Panc1 (cell line): ENCODE measurements around the gene NDUFB3. TPM values are rescaled to one million over a fixed set of nuclear protein-coding genes. Genes with fewer than 3 reads are reported as not detected.

Experiments
- ATAC-seq: fragments of 200-7000 bp; cut with Tn5 transposase; 2 replicates; pipeline ENCODE4 v1.9.1; 2020; ENCODE audit warnings: mild to moderate bottlenecking, moderate library complexity
- BruUV-seq: library from RNA; stranded (reverse); fragments of 400-500 nt; replicated peaks from 2 replicates; lab custom pipeline; 2021; lab: Mats Ljungman, UMichigan
- CTCF ChIA-PET: fragments of 300-600 bp; sonication (Branson Sonifier 250); formaldehyde crosslinking; loops from one replicate; lab custom pipeline; 2022; ENCODE audit warnings: antibody characterized with exemption; lab: Charles Lee
- POLR2A ChIA-PET: fragments of 300-600 bp; sonication (Branson Sonifier 250); formaldehyde crosslinking; loops from one replicate; lab custom pipeline; 2022; ENCODE audit warnings: antibody characterized with exemption; lab: Charles Lee
- DNase-seq: peaks from one replicate; pipeline ENCODE4 v3.0.0-alpha.2; 2010; ENCODE audit warnings: low read depth, low spot score
- H3K27ac ChIP-seq: 2 replicates; pipeline ENCODE4 v1.5.1; 2011; ENCODE audit warnings: mild to moderate bottlenecking, low read length, inconsistent platforms
- H3K27me3 ChIP-seq: fragments of 200-500 bp; sonication (Bioruptor generic); 2 replicates; pipeline ENCODE4 v1.6.0; 2014; ENCODE audit warnings: low read length, inconsistent platforms; ENCODE audit not compliant: control insufficient read depth, insufficient read depth
- H3K36me3 ChIP-seq: fragments of 200-500 bp; sonication (Bioruptor generic); 2 replicates; pipeline ENCODE4 v1.5.1; 2014; ENCODE audit warnings: inconsistent platforms, mild to moderate bottlenecking, low read length, moderate library complexity; ENCODE audit not compliant: control insufficient read depth, insufficient read depth
- H3K4me1 ChIP-seq: 2 replicates; pipeline ENCODE4 v1.5.1; 2011; ENCODE audit warnings: inconsistent platforms, mild to moderate bottlenecking, low read length, moderate library complexity; ENCODE audit not compliant: control insufficient read depth, insufficient read depth
- H3K4me3 ChIP-seq, 2 experiments: 2 replicates each; pipeline ENCODE4 v1.5.1; 2011 to 2012; ENCODE audit warnings: low read depth in 2 of 2, low read length in 2 of 2, mild to moderate bottlenecking in 2 of 2, inconsistent platforms in 1 of 2, moderate library complexity in 1 of 2
- H3K9me3 ChIP-seq: fragments of 200-500 bp; sonication (Bioruptor generic); 2 replicates; pipeline ENCODE4 v1.5.1; 2014; ENCODE audit warnings: low read depth, mild to moderate bottlenecking, inconsistent platforms, low read length, moderate library complexity; ENCODE audit not compliant: control insufficient read depth, insufficient read depth
- CTCF ChIP-seq: fragments of 450-650 bp; IDR thresholded peaks from 2 replicates; pipeline ENCODE4 v1.5.1; 2017; ENCODE audit warnings: mild to moderate bottlenecking
- POLR2AphosphoS5 ChIP-seq: IDR thresholded peaks from 2 replicates; pipeline ENCODE4 v1.6.1; 2012; ENCODE audit warnings: mild to moderate bottlenecking, low read depth, low read length, moderate library complexity
- REST ChIP-seq, 2 experiments: IDR thresholded peaks; 2 replicates each; pipeline ENCODE4 v1.6.1; 2011 to 2012; ENCODE audit warnings: low read depth in 2 of 2, control low read depth in 1 of 2, low read length in 1 of 2, mild to moderate bottlenecking in 1 of 2, moderate library complexity in 1 of 2; ENCODE audit not compliant: insufficient read depth in 1 of 2
- SIN3A ChIP-seq: IDR thresholded peaks from 2 replicates; pipeline ENCODE4 v1.6.1; 2012; ENCODE audit warnings: low read depth, mild to moderate bottlenecking, low read length, moderate library complexity, borderline replicate concordance; ENCODE audit not compliant: insufficient read depth
- TCF7L2 ChIP-seq: IDR thresholded peaks from 2 replicates; pipeline ENCODE4 v1.6.1; 2011; ENCODE audit warnings: mild to moderate bottlenecking, low read depth, low read length, inconsistent platforms
- in situ Hi-C: cut with HindIII; loops from 2 replicates; pipeline ENCODE4 v1.10.0; 2016; ENCODE audit warnings: low sequenced_read_pairs, low pct_unique_long_range_greater_than_20kb
- intact Hi-C: fragments of 100-400 bp; cut with micrococcal nuclease; formaldehyde crosslinking; loops from one replicate; pipeline ENCODE4 v1.10.0; 2022; ENCODE audit not compliant: unreplicated experiment
- total RNA-seq: library from RNA; stranded (reverse); gene quantifications from one replicate; pipeline ENCODE4 v1.2.1, GENCODE V29; 2021; ENCODE audit not compliant: unreplicated experiment

The NDUFB3 gene
- total RNA-seq, 1 experiment from 2014 or later, result 88.6 TPM

DNA sequence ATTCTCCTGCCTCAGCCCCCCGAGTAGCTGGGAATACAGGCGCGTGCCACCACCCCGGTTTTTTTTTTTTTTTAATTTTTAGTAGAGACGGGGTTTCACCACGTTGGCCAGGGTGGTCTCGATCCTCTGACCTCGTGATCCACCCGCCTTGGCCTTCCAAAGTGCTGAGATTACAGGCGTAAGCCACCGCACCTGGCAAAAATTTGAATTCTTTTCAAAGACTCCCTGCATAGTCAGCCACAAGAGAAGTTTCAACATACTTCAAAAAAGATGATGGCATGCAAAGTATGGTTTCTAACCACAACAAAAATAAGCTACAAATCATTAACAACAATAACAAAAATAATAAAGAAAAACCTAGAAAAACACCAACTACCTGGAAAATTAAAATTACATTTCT is 22.3 kb upstream of the NDUFB3 start:
- no peak overlapping the region for H3K27ac ChIP-seq
- no peaks in the 10 kb centered on the region for H3K36me3 ChIP-seq
- no peaks in the 10 kb centered on the region for H3K27me3 ChIP-seq
- in situ Hi-C loops (no loop called here), intact Hi-C loops (no loop called here)
- DNase-seq (no peak), ATAC-seq (no peak)
- no peak overlapping the region for H3K4me3 ChIP-seq
- BruUV-seq, result no TSS peak
- TF ChIP-seq POLR2AphosphoS5 (no peak), CTCF (no peak), SIN3A (no peak), TCF7L2 (no peak), REST (IDR thresholded peaks at IDR 0.05; ENCODE audit: insufficient read depth in 1 of 2, low read depth in 2 of 2, low read length in 1 of 2) (no peak)
- POLR2A ChIA-PET, result no interaction called here
- H3K4me1 ChIP-seq, result no peaks in the 10 kb centered on the region
- no peaks in the 10 kb centered on the region for H3K9me3 ChIP-seq
- CTCF ChIA-PET, result interaction anchor here (0.6 kb wide), 1 partner anchor 15 kb away, joined by 4 read pairs; no protein-coding TSS in a partner anchor

- in situ Hi-C loops, result no loop called here
- POLR2A ChIA-PET, result interaction anchor here (0.7 kb wide), 1 partner anchor 85 kb away, joined by 3 read pairs; no protein-coding TSS in a partner anchor
- BruUV-seq, result no TSS peak
Measured at GRCh38 chr2:201057087-201057521, 14.7 kb upstream of the NDUFB3 start.

More at GRCh38 chr2:201057087-201057521, 14.7 kb upstream of the NDUFB3 start:
- Histone ChIP-seq H3K36me3 (no peaks in the 10 kb centered on the region), H3K4me3 (no peak overlapping the region), H3K27me3 (no peaks in the 10 kb centered on the region), H3K27ac (no peak overlapping the region), H3K4me1 (no peaks in the 10 kb centered on the region), H3K9me3 (no peaks in the 10 kb centered on the region)
- intact Hi-C loops, result no loop called here
- CTCF ChIA-PET, result no interaction called here
- no peak for TF ChIP-seq REST (IDR thresholded peaks at IDR 0.05; ENCODE audit: insufficient read depth in 1 of 2, low read depth in 2 of 2, low read length in 1 of 2)
- no peak for TF ChIP-seq POLR2AphosphoS5
- TF ChIP-seq SIN3A, result no peak
- no peak for TF ChIP-seq CTCF
- TF ChIP-seq TCF7L2, result no peak
- no peak for ATAC-seq
- no peak for DNase-seq
